Small intestine (tissue), 7 donors: Measurements from ENCODE around the gene SYCP2L. TPM values are rescaled to one million over a fixed set of nuclear protein-coding genes. Genes with fewer than 3 reads are reported as not detected.
A peak's percentile ranks its signal among the peaks of the same experiment; 100 is the strongest.

Experiments
- DNase-seq, 2 donors: peaks; one replicate each; pipeline versions ENCODE4 v3.0.0 to v3.0.0-alpha.2; 2013
- FAIRE-seq: peaks from 2 replicates; lab custom pipeline; 2012; peaks lifted over from hg19 to GRCh38; lab: Jason Lieb, UNC
- H3K27ac ChIP-seq, 3 donors: one replicate each; pipeline ENCODE4 v1.5.1; 2013; ENCODE audit warnings: low read length in 2 of 3, mild to moderate bottlenecking in 2 of 3, control low read depth in 1 of 3, inconsistent platforms in 1 of 3, low read depth in 1 of 3, moderate library complexity in 1 of 3
- H3K27me3 ChIP-seq, 3 donors: one replicate each; pipeline ENCODE4 v1.6.1; 2013; ENCODE audit warnings: low read length in 3 of 3, inconsistent platforms in 1 of 3; ENCODE audit not compliant: control insufficient read depth in 3 of 3, insufficient read depth in 3 of 3
- H3K36me3 ChIP-seq, 3 donors: one replicate each; pipeline ENCODE4 v1.6.1; 2013; ENCODE audit warnings: low read length in 3 of 3, inconsistent platforms in 1 of 3, low read depth in 1 of 3, mild to moderate bottlenecking in 1 of 3, moderate library complexity in 1 of 3; ENCODE audit not compliant: control insufficient read depth in 3 of 3, insufficient read depth in 2 of 3
- H3K4me1 ChIP-seq, 3 donors: one replicate each; pipeline ENCODE4 v1.6.1; 2013; ENCODE audit warnings: low read length in 2 of 3, inconsistent platforms in 1 of 3, low read depth in 1 of 3, mild to moderate bottlenecking in 1 of 3, moderate library complexity in 1 of 3; ENCODE audit not compliant: control insufficient read depth in 3 of 3, insufficient read depth in 2 of 3
- H3K4me3 ChIP-seq, 3 donors: one replicate each; pipeline ENCODE4 v1.5.1; 2013; ENCODE audit warnings: low read length in 3 of 3, control low read depth in 1 of 3, inconsistent platforms in 1 of 3, low read depth in 1 of 3, mild to moderate bottlenecking in 1 of 3, moderate library complexity in 1 of 3
- H3K9me3 ChIP-seq, 2 donors: one replicate each; pipeline ENCODE4 v1.6.1; 2013; ENCODE audit warnings: low read depth in 1 of 2, low read length in 1 of 2; ENCODE audit not compliant: control insufficient read depth in 2 of 2, insufficient read depth in 1 of 2
- WGBS, 3 donors: extraction: QIAGEN DNeasy Blood & Tissue Kit; methylation state at CpG; one replicate each; pipeline ENCODE4 v1.1.7; 2013; 5-methylcytosine and 5-hydroxymethylcytosine counted together
- polyA plus RNA-seq, 4 donors: library from polyadenylated mRNA; stranded (reverse) in 3 of 4; unstranded in 1 of 4; fragments of 200-250 nt in 3 of 4; fragments of 120-200 nt in 1 of 4; gene quantifications; one replicate each; pipeline versions ENCODE4 v1.2.1 to v1.2.3, GENCODE V29; 2013
- donor health status: healthy with polysubstance abuse.
- donor health status: control.
- donor health status: control.
- donor health status: Bipolar disorder and iron deficiency.
- donor health status: healthy.

The SYCP2L gene
- polyA plus RNA-seq, 4 donors: 0.07 to 0.40 TPM; not detected in 2

DNA sequence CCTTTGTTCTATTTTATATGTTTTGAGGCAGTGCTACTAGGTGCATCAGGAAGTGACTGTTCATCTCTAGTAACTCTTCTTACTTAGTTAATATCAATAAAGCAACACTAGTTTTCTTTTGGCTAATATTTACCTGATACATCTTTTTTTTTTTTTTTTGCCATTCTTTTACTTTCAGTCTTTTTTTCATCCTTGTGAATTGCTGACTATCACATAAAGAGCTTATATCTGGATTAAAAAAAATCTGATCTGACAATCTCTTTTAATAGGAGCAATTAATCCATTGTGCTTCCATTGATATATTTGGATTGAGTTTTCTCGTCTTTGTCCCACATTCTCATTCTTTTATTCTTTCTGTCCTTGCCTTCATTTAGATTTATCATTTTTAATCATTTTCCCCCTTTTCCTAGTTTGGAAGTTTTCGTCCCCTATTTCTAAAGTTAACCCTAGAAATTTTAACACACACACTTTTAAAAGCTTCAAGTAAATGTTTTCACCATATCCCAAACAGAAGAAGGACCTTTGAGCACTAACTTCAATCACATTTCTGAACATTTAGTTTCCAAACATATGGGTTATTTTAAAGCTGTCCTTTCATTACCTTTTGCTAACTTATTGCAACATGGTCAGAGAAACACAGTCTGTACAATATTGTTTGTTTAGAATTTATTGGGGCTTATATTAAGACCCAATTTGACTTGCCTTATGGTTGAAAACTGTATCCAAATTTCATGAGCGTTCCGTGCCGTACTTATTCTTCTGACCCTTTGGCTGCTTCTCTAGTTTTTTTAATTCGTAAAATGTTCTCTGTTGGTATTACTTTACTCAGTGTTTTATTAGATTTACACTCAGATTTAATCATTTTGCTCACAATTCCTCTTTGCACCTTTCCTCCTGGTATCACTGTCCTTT is 63.0 kb downstream of the SYCP2L start:
- Histone ChIP-seq H3K27ac (no peak overlapping the region), H3K36me3 (no peaks in the 10 kb centered on the region), H3K4me3 (no peak overlapping the region), H3K4me1 (no peaks in the 10 kb centered on the region), H3K27me3 (no peaks in the 10 kb centered on the region), H3K9me3 (no peaks in the 10 kb centered on the region)
- FAIRE-seq: no peak
- WGBS, 3 donors: 87 to 90% (median 88%) methylated on average over 6 of the region's 6 CpGs
- DNase-seq: no peak

DNA sequence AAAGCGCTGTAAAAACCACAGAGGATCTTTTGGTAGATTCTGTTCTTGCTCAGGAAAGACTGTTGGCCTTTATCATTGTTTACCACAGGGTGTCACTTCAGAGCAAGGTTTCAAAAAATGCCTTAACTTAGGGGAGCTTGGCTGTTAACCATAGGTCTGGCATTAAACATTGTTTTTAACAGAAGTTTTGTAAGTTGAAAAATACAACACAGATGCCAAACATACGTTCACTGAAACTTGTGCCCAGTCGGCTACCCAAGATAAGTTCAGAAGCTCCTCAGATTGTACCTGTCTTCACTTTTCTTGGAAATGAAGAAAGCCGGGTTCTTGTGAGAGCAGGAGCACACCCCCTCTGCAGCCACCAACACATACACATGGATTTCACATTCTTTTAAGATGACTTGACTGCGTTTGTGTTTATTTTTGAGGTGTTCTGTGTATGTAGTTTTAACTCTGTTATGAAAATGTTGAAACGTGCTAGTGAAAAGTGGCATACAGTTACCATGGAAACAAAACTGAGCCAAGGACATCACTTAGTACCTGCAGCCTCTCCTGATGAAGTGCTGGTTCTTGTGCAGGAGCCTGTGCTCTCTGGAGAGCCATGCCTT is 64.9 kb downstream of the SYCP2L start:
- 46 to 52% (median 50%) methylated on average over 6 of the region's 6 CpGs for WGBS, 3 donors
- no peaks in the 10 kb centered on the region for H3K36me3 ChIP-seq
- H3K4me1 ChIP-seq: no peaks in the 10 kb centered on the region
- no peaks in the 10 kb centered on the region for H3K9me3 ChIP-seq
- FAIRE-seq (no peak), DNase-seq (peak; percentile 29 to 48)
- H3K4me3 ChIP-seq: no peak overlapping the region
- H3K27me3 ChIP-seq: no peaks in the 10 kb centered on the region
- no peak overlapping the region for H3K27ac ChIP-seq

DNA sequence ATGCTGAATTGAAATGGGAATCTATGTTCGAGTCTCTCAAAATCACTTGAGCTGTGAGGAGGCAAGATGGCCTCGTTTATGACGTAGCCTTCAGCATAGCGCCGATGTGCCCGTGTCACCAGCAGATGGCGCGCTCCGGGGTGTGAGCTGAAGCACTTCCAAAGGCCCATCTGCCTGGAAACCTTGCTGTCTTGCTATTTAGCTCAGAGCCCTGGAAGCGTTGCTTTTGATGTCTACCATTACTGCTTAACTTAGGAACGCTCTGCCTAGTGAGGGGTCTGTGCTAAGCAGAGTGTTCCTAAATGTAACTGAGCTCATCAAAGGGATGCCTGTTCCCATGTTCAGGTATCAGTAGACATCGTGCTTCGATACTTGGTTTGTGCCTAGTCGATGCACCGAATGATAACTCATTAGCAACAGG is 67.7 kb downstream of the SYCP2L start:
- Histone ChIP-seq H3K36me3 (no peaks in the 10 kb centered on the region), H3K27ac (no peak overlapping the region), H3K4me1 (no peaks in the 10 kb centered on the region), H3K4me3 (no peak overlapping the region), H3K27me3 (no peaks in the 10 kb centered on the region), H3K9me3 (no peaks in the 10 kb centered on the region)
- peak; percentile 70 to 84 for DNase-seq
- no peak for FAIRE-seq
- WGBS, 3 donors: 30 to 33% (median 33%) methylated on average over 15 of the region's 15 CpGs

DNA sequence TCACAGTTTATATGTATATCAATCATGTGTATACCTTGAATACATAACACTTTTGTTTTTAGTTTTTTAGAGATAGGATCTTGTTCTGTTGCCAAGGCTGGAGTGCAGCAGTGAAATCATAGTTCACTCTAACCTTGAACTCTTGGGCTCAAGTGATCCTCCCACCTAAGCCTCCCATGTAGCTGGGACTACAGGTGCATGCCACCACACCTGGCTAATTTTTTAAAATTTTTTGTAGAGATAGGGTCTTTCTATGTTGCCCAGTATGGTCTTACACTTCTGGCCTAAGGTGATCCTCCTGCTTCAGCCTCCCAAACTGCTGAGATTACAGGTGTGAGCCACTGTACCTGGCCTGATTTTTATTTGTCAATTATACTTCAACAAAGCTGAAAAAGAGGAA is 69.9 kb downstream of the SYCP2L start:
- DNase-seq: no peak
- no peaks in the 10 kb centered on the region for H3K9me3 ChIP-seq
- FAIRE-seq: no peak

DNA sequence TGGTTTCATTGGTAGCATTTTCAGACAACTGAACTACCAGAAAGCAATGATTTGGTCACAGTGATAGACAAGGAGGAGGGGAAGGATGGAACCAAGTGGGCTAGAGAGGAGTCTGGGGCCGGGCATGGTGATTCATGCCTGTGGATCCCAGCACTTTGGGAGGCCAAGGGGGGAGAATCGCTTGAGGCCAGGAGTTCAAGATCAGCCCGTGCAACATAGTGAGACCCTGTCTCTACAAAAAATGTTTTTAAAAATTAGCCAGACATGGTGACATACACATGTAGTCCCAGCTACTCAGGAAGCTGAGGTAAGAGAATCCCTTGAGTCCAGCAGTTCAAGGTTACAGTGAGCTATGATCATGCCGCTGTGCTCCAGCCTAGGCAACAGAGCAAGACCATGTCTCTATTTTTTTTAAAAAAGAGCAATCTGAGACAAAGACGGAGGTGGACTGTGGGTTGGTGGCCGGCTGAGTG is 70.6 kb downstream of the SYCP2L start:
- Histone ChIP-seq H3K36me3 (no peaks in the 10 kb centered on the region), H3K9me3 (no peaks in the 10 kb centered on the region)

More for the DNA sequence above, 69.9 kb downstream of the SYCP2L start:
- H3K4me1 ChIP-seq: no peaks in the 10 kb centered on the region
- no peak overlapping the region for H3K4me3 ChIP-seq
- H3K27ac ChIP-seq: no peak overlapping the region
- peaks cover 0 to 2% (median 0%) of the 10 kb centered on the region in 3 donors for H3K27me3 ChIP-seq
- no peaks in the 10 kb centered on the region for H3K36me3 ChIP-seq

DNA sequence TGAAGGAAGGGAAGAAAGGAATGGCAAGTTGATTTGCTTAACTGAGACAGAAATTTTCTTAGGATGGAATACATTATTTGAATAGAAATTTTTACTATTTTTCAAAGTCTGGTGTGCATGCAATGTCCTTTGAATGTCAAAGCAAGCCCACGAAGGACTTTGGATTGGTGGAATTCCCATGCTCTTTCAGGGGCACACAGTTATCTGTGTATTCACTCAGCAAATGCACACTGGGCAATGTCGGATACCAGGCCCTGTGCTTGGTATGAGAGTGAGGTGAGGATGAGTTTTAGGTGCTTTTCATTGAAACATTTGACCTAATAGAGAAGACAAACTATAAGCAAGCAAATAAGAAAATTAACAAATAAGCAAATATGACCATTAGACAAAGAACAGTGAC is 73.3 kb downstream of the SYCP2L start:
- no peaks in the 10 kb centered on the region for H3K9me3 ChIP-seq
- H3K4me1 ChIP-seq: no peaks in the 10 kb centered on the region
- H3K27me3 ChIP-seq: peaks cover 0 to 2% (median 0%) of the 10 kb centered on the region in 3 donors
- no peak for FAIRE-seq
- H3K4me3 ChIP-seq: no peak overlapping the region
- DNase-seq: no peak
- H3K36me3 ChIP-seq: no peaks in the 10 kb centered on the region
- 68 to 79% (median 75%) methylated on average over 2 of the region's 2 CpGs for WGBS, 3 donors
- no peak overlapping the region for H3K27ac ChIP-seq

More for the DNA sequence above, 70.6 kb downstream of the SYCP2L start:
- FAIRE-seq (no peak), DNase-seq (no peak)
- 79 to 93% (median 84%) methylated on average over 6 of the region's 6 CpGs for WGBS, 3 donors
- Histone ChIP-seq H3K4me3 (no peak overlapping the region), H3K4me1 (no peaks in the 10 kb centered on the region), H3K27ac (no peak overlapping the region), H3K27me3 (peaks cover 0 to 2% (median 0%) of the 10 kb centered on the region in 3 donors)

DNA sequence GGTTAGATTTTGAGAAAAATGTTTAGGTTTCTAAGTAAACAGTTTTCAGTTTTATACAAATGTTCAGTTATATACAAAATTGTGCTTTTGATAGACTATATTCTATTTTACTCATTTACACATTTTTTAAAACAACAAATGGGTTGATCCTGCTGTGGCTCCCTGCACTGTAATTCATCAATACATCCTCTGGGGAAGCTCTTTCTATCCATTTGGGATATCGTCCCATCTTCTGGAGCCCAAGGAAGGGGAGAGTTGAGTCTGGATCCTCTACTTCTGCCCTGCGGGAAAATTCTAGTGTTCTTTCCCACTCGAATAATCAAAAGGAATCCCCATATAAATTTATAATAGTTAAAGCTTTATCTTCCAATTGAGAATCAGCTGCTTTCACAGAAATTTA is 75.0 kb downstream of the SYCP2L start:
- 80 to 86% (median 86%) methylated on average over 3 of the region's 3 CpGs for WGBS, 3 donors
- Histone ChIP-seq H3K27ac (no peak overlapping the region), H3K9me3 (peaks cover 0 to 4% of the 10 kb centered on the region in 2 donors), H3K27me3 (peaks cover 0 to 2% (median 0%) of the 10 kb centered on the region in 3 donors), H3K4me1 (no peaks in the 10 kb centered on the region), H3K4me3 (no peak overlapping the region), H3K36me3 (no peaks in the 10 kb centered on the region)
- no peak for DNase-seq
- FAIRE-seq: no peak

DNA sequence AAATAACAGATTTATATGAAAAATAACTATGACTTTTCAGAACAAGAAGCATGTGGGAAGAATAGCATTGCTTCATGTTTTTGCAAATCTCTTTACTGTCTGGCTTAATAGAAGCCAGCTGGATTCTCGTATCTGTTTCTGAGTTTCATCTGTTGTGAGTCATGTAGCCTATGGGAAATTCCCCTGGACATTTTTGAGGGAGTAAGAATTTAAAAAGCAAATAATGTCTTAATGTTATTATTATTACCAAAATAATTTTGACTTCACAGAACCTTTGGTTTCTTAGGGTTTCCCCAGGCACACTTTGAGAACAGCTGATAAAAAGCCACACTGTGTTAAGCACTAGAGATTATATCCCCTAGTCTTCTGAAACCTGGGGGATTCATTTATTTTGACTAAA is 75.8 kb downstream of the SYCP2L start:
- Histone ChIP-seq H3K9me3 (peaks cover 0 to 4% of the 10 kb centered on the region in 2 donors), H3K4me1 (no peaks in the 10 kb centered on the region), H3K4me3 (no peak overlapping the region), H3K27ac (no peak overlapping the region), H3K36me3 (no peaks in the 10 kb centered on the region), H3K27me3 (peaks cover 0 to 2% (median 0%) of the 10 kb centered on the region in 3 donors)
- FAIRE-seq: no peak
- no peak for DNase-seq
- 31 to 37% (median 36%) methylated on average over 1 of the region's 1 CpG for WGBS, 3 donors
